ENCODE measurements around the gene OR10G2.
"Not testable (repeated sequence)": the region's sequence is repeated elsewhere in the genome, so short reads cannot be mapped to it uniquely, and the experiment has no call there.

OR10G2 gene

GRCh38 chr14:21634840-21635239, at the start of gene OR10G2:
TSS of gene OR10G2 (minus strand) at chr14:21634940. CDS start at chr14:21634842, 98 bp downstream.
- no peak for DNase-seq (ENCODE audit: low read depth in 2 of 2)

- DNase-seq (ENCODE audit: low read depth in 2 of 2): no peak
Measured at GRCh38 chr14:21680072-21680471, 45.3 kb upstream of the OR10G2 start.

- DNase-seq (ENCODE audit: low read depth in 2 of 2): no peak
Measured at GRCh38 chr14:21675566-21675965, 40.8 kb upstream of the OR10G2 start.

GRCh38 chr14:21673718-21674117, 39.0 kb upstream of the OR10G2 start, which contains the start of gene OR4E1:
TSS of gene OR4E1 (minus strand) at chr14:21673818. CDS start at chr14:21670935, 2,883 bp downstream.
- no peak for DNase-seq (ENCODE audit: low read depth in 2 of 2)

- no peak for DNase-seq (ENCODE audit: low read depth in 2 of 2)
Measured at GRCh38 chr14:21672116-21672515, 37.4 kb upstream of the OR10G2 start.

- no peak for DNase-seq (ENCODE audit: low read depth in 2 of 2)
Measured at GRCh38 chr14:21671371-21671770, 36.6 kb upstream of the OR10G2 start.

GRCh38 chr14:21669284-21669683, 34.5 kb upstream of the OR10G2 start:
- no peak for DNase-seq (ENCODE audit: low read depth in 2 of 2)

GRCh38 chr14:21668377-21668776, 33.6 kb upstream of the OR10G2 start:
- no peak for DNase-seq (ENCODE audit: low read depth in 2 of 2)

GRCh38 chr14:21656980-21657379, 22.2 kb upstream of the OR10G2 start:
- no peak for DNase-seq (ENCODE audit: low read depth in 2 of 2)

- no peak for DNase-seq (ENCODE audit: low read depth in 2 of 2)
Measured at GRCh38 chr14:21654215-21654614, 19.5 kb upstream of the OR10G2 start.

GRCh38 chr14:21653331-21653885, 18.7 kb upstream of the OR10G2 start, which contains the start of gene OR4E2:
TSS of gene OR4E2 (plus strand) at chr14:21653835. CDS start at chr14:21665083, 11,248 bp downstream.
- DNase-seq (ENCODE audit: low read depth in 2 of 2): no peak

GRCh38 chr14:21652209-21652808, 17.6 kb upstream of the OR10G2 start:
- no peak for DNase-seq (ENCODE audit: low read depth in 2 of 2)

- DNase-seq (ENCODE audit: low read depth in 2 of 2): no peak
Measured at GRCh38 chr14:21647380-21647779, 12.6 kb upstream of the OR10G2 start.

GRCh38 chr14:21643407-21643806, 8.7 kb upstream of the OR10G2 start:
- DNase-seq (ENCODE audit: low read depth in 2 of 2): no peak

- no peak for DNase-seq (ENCODE audit: low read depth in 2 of 2)
Measured at GRCh38 chr14:21642683-21643082, 7.9 kb upstream of the OR10G2 start.

- DNase-seq (ENCODE audit: low read depth in 2 of 2): no peak
Measured at GRCh38 chr14:21631084-21631483, 3.7 kb downstream of the OR10G2 start.

GRCh38 chr14:21630503-21630902, 4.2 kb downstream of the OR10G2 start:
- DNase-seq (ENCODE audit: low read depth in 2 of 2): not testable (repeated sequence)

- DNase-seq (ENCODE audit: low read depth in 2 of 2): no peak
Measured at GRCh38 chr14:21626491-21627230, 8.1 kb downstream of the OR10G2 start.

GRCh38 chr14:21617614-21618013, 17.1 kb downstream of the OR10G2 start:
- no peak for DNase-seq (ENCODE audit: low read depth in 2 of 2)

- no peak for DNase-seq (ENCODE audit: low read depth in 2 of 2)
Measured at GRCh38 chr14:21614240-21614639, 20.5 kb downstream of the OR10G2 start.

GRCh38 chr14:21612324-21612723, 22.4 kb downstream of the OR10G2 start:
- no peak for DNase-seq (ENCODE audit: low read depth in 2 of 2)

- DNase-seq (ENCODE audit: low read depth in 2 of 2): not testable (repeated sequence)
Measured at GRCh38 chr14:21602181-21602580, 32.6 kb downstream of the OR10G2 start.

- DNase-seq (ENCODE audit: low read depth in 2 of 2): no peak
Measured at GRCh38 chr14:21589317-21589716, 45.4 kb downstream of the OR10G2 start.

All from stimulated activated CD8-positive, alpha-beta memory T cell treated with anti-CD3 and anti-CD28 coated beads, Interleukin-7, amount 100 ng/mL, for 1 hour (primary cell).